GM18511 (cell line): ENCODE measurements around the gene HIF1A.
"Not testable (repeated sequence)": the region's sequence is repeated elsewhere in the genome, so short reads cannot be mapped to it uniquely, and the experiment has no call there.

Experiments
- ATAC-seq: cut with Tn5 transposase; IDR thresholded peaks from one replicate; pipeline ENCODE4 v1.9.1; 2021; ENCODE audit warnings: mild to moderate bottlenecking, moderate library complexity; ENCODE audit not compliant: unreplicated experiment

HIF1A gene

DNA sequence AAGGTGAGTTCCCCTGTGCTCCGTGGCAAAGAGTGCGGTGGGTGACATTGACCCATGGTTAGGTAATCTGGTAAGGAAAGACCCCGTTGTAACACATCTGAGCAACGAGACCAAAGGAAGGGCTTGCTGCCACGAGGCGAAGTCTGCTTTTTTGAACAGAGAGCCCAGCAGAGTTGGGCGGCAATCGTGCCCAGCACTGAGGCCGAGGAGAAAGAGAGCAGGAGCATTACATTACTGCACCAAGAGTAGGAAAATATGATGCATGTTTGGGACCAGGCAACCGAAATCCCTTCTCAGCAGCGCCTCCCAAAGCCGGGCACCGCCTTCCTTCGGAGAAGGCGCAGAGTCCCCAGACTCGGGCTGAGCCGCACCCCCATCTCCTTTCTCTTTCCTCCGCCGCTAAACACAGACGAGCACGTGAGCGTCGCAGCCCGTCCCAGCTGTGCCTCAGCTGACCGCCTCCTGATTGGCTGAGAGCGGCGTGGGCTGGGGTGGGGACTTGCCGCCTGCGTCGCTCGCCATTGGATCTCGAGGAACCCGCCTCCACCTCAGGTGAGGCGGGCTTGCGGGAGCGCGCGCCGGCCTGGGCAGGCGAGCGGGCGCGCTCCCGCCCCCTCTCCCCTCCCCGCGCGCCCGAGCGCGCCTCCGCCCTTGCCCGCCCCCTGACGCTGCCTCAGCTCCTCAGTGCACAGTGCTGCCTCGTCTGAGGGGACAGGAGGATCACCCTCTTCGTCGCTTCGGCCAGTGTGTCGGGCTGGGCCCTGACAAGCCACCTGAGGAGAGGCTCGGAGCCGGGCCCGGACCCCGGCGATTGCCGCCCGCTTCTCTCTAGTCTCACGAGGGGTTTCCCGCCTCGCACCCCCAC is at the start of gene HIF1A:
Gene HIF1A (plus strand): TSS at position 684 of the 865 bp plus-strand sequence. CDS start 292 bp downstream, outside the sequence.
- peak; percentile 93 for ATAC-seq

DNA sequence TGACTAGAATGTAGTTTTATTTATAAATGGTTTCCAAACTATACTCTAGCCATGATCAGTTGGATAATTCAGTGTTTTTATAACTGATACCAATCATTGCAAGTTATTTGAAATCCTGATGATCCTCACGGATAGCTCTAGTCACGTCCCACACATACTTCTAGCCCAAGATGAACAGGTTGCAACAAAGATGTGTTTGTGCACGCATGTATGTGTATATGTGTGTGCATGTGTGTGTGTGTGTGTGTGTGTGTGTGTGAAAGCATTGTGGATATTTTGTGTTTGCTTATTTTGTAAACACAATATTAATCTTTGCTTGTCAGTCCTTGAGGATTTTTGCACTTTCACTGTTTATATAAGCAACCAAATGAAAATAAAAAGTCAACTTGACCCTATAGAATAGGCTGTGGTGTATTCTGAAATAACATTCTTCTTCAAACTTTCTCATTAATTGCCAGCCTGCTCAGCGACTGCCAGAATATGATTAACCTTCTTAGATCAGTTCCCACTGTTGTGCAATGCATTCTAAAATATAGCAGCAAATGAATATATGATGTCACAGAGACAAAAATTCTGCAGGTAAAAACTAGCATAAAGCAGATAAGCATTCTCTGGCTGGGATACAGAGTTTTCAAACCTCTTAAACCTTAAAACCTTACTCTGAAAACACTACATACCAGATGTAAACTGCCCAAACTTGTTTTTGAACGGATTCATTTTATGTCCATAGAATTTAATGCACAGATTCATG is 48.8 kb upstream of the HIF1A start:
- no peak for ATAC-seq

DNA sequence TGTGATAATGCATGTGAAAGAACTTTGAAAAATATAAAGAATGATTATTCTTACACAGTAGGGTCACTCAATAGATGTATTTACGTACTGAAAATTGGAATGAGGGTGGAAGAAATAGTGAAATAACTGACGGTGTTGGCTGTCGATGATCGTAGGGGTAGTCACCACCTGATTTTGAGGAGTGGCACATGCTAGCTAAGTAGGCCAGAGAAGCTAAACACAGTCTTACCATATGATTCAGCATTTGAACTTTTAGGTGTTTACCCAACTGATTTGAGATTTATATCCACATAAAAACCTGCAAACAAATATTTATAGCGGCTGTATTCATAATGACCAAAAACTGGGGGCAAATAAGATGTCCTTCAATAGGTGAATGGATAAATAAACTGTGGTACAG is 47.6 kb upstream of the HIF1A start:
- ATAC-seq, result no peak

DNA sequence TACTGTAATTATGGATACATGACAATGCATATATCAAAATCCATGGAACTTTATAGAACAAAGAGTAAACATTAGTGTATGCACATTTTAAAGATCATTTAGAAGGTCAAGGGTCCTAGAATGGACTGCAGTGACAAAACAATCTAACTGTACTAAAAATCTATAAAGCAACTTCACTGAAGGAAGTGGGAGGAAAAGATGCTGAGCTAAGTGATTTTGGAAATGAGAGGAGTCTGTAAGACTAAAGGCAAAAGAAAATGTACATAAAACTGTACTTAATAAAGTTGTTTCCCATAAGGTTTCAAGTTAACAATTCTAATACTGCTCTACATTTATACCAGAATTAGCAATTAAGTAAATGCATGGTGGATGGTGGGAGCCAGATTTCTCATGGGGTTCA is 46.9 kb upstream of the HIF1A start:
- ATAC-seq, result no peak

DNA sequence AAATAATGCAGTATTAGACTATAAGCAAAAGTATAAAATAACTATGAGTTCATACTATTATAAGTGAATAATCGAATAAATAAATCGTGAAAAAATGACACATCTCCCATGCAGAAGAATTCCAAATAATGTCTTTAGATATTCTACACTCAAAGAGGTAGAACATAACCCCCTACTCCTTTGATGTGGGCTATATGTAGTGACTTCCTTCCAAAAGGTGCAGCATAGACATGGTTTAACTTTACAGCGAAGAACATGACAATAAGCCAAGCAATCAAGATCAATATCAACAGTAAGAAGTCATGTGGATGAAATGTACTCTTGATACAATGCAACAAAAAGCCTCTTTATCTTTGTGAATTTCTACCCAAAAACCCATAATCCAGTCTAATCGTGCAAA is 46.0 kb upstream of the HIF1A start:
- ATAC-seq, result no peak

DNA sequence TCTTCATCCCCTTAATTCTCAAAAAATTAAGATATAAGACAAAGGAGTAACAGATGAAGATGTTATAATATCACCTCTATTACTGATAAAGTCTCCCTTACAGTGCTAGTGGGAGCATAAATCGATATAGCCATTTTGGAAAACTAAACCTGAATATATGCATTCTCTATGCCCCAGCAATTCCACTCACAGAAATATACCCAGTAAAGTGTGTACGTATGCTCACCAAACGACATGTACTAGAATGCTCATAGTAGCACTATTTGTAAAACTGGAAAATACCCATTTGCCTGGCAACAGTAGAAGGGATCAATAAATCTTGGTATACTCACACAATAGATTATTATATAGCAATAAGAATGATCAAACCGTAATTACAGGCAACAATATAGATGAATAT is 44.0 kb upstream of the HIF1A start:
- no peak for ATAC-seq

DNA sequence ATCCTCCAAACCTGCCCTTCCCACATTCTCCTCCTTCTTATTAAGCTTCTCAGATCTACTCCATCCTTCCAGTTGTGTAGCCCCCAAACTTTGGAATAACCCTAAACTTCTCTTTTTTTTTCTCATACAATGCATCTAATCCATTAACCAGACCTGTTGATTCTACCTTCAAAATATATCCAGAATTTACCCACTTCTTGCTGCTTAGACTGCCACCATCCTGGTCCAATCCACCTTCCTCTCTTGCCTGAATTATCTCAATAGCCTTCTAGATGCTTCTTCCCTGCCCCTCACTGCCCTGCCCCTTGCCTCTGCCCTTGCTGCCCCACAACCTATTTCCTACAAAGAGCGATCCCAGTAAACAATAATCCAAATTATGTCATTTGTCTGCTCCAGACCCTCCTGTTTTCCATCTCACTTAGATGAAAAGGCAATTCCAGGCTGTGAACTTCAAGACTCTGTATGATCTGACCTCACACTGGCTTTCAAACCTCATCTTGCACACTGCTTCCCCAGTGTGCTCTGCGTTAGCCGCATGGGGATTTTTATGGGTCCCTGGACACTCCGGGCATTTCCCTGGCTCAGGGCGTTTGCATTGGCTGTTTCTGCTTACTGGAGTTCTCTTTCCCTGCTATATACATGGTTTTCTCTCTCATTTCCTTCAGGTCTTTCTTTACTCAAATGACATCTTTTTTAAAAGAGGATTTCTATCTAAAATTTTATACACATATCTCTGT is 42.6 kb upstream of the HIF1A start:
- ATAC-seq, result no peak

DNA sequence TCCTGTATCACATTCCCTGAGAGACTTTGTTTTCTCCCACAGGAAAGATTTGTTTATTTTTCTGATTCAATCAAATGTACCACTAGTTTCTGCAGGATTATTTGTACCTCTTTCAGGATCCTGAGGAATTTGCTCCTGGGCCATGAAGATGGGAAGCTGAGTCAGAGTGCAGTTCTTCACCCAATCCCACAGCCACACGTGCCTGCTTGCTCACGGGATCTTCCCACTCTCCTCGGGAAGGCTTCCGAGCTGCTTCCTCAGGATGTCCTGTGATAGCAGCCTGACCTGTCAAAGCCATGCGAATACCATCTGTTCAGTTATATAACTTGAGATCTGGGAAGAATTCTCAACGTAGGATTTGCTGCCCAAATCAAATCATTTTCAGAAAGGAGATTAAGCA is 41.8 kb upstream of the HIF1A start:
- no peak for ATAC-seq

DNA sequence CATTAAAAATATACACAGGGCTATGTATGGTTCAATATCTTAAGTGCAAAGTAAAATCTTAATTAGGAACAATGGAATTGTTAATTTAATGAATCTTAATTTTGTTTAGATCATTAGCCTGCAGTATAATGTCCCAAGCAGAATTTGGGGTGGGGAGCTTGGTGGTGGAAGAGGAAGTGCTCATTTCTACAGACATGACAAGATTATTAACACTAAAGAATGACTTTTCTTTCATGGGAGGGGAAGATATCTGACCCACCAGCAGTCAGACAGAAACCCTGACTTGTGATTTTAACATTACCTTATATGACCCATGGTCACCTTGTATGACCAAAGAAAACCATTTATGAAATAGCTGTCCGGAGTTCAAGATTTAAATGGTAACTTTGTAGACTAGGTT is 41.3 kb upstream of the HIF1A start:
- no peak for ATAC-seq

DNA sequence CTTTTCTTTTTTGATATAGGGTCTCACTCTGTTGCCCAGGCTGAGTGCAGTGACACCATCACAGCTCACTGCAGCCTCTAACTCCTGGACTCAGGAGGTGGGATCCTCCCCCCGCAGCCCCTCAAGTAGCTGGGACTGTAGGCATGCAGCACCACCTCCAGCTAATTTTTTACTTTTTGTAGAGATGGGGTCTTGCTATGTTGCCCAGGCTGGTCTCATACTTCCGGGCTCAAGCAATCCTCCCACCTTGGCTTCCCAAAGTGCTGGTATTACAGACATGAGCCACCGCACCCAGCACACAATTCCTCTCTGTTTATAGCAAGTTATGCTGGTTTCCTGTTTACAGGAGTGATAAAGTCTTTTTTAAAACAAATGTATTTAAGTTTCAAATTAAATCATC is 39.5 kb upstream of the HIF1A start:
- ATAC-seq, result no peak

DNA sequence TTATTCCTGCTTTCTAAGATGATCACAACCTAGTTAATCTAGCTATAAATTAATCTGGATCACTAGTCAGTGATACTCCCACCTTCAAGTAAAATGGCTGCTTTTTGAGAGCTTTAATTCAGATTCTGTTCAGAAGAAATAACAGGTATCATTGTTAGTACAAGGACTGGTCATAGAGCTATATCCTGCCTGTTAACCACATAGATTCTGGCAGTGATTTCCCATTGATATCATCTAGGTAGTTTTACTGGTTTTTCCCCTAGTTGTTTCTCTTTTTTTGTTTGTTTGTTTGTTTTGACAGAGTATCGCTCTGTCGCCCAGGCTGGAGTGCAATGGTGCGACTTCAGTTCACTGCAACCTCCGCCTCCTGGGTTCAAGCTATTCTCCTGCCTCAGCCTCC is 39.0 kb upstream of the HIF1A start:
- no peak for ATAC-seq

DNA sequence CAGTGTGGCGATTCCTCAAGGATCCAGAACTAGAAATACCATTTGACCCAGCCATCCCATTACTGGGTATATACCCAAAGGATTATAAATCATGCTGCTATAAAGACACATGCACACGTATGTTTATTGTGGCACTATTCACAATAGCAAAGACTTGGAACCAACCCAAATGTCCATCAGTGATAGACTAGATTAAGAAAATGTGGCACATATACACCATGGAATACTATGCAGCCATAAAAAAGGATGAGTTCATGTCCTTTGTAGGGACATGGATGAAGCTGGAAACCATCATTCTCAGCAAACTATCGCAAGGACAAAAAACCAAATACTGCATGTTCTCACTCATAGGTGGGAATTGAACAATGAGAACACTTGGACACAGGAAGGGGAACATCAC is 37.2 kb upstream of the HIF1A start:
- not testable (repeated sequence) for ATAC-seq

DNA sequence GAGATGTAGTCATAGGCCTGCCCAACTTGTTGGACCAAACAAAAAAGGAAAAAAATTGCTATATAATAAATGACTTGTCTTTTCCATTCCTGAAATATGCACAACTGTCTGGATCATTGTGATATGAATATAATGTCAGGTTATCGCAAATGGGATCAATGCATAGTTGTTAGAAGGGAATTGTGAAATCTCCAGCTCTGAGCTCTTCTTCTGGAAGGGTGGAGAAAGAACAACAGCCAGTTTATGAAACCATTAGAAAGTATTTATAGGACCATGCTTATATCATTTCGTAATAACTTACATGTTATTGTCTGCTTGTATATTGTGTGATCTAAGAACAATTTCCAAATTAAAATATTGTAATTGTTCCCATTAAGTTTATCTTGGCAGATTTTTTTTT is 35.7 kb upstream of the HIF1A start:
- no peak for ATAC-seq

DNA sequence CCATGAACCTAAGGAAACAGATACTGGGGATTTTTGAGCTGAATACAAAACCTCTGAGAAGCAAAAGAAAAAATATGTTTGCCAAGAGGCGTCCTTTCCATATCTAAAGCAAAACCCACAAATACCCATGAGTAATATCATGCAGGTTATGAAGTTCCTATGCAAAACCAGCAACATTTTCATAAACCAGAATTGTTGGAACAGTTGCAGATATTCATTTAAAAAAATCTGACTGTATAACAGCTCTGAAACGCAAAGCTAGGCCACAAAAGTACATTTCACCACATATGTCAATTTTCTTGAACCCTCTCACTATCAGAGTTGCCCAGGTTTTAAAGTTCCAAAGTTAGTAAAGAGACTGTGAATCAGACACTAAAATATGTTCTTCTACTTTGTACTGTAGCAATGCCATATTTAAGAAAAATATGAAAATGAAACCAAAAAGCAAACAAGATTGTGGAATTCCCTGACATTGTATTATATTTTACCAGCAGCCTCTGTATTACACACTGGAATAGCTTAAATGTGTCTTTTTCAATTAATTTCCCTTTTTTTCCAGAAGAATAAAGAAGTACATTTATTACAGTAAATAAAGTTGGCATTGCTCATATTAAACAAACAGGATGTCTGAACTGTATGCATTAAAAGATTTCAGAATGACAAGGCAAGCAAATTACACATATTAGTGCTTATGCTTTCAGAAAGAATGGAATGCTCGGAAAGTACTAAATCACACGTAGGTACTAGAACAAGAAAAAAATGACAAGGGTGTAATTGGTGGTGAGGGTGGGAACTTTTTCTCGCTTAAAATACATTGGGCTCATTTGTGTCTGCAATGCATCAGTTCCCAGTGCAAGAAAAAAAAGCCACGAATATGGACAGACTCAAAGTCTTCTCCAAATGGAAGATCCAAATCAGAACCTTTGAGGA is 33.6 kb upstream of the HIF1A start:
- ATAC-seq, result peak; percentile 32

DNA sequence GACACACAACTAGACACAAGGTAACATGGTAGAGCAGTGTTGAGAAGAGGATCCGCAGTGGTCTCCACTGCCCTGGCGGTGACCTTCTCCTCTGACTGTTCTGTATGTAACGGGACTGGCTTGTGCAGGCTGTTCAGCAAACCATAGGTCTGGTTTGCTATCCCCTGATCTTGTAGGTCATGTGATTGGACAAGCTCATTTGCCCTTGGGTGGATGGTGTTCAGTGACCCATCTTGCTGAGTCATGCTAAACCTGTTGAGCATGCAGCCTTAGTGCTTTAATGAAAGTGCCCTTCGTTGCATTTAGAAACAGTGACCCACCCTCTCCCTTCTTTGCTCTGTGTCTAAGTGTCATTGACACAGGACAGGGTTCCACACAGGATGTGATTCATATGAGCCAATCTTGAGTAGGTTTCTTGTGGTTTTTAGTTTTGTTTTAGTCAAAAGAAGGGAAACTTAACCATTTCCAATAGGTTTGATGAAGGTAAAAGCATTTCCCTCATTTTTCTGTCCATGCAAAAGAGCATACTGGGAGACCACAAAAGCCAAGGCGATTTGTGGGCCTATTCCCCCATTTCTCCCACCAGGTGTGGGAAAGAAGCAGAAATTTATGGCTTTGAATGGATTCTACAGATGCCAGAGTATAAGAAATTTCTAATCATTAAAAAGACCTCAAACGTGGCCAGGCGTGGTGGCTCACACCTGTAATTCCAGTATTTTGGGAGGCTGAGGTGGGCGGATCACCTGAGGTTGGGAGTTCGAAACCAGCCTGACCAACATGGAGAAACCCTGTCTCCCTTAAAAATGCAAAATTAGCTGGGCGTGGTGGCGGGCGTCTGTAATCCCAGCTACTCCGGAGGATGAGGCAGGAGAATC is 32.6 kb upstream of the HIF1A start:
- peak; percentile 88 for ATAC-seq

DNA sequence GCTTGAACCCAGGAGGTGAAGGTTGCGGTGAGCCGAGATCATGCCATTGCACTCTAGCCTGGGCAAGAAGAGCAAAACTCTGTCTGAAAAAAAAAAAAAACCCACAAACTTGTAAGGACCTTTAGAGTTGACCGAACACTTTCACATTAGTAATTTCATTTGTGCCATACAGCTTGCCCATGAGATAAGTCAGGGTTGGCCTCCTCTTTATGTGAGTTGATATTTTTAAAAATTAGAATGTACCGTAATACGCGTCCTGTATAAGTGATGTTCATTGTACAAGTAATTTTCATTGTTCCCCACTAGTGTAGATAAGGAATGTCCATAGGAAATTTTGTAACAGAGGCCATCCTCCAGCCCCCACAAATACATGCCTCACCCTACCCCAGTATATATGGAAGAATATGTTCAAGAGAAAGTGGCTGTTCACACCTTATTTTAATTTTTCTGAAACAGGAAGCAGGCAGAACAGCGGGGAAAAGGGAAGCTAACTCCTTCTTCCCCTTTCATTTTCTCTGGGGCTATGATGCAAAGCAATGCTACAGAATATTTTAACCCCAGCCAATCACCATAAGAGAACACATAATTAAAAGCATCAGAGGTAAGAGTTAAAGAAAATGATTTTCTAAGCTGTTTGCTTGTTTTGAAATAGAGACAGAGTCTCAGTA is 31.9 kb upstream of the HIF1A start:
- peak; percentile 25 for ATAC-seq

DNA sequence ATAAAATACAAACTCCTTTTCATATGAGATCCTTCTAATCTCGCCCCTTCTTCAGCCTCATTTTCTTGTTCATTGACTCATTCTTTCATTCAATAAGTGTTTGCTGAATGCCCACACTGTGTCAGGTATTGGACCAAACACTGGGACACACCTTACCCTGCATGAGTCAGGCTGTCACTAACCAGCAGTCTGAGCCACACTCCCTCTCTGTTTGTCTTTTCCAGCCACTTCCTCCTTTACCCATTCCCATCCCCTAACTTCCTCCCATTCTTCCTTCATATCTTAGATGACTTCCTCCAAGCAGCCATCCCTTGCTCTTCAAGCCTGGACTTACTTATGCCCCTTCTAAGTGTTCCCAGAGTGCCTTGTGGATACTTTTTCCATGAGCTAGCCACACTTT is 27.0 kb upstream of the HIF1A start:
- no peak for ATAC-seq

DNA sequence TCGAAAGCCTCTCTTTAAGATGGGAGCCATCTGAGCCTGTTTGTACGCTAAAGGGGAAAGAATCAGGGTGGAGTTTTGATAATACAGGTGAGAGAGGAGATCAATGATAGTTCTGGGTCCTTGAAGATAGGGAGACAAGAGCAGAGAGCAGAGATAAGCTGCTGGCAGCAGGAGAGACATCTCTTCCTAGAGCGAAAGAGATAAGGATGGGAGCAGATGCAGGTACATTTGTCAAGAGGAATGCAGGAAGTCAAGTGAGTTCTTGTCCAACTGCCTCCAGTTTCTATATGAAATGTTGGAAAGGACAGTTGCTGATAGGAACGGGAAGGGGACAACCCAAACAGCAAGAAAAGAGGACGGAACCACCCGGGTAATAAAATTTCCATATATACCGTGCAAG is 24.7 kb upstream of the HIF1A start:
- ATAC-seq, result no peak

DNA sequence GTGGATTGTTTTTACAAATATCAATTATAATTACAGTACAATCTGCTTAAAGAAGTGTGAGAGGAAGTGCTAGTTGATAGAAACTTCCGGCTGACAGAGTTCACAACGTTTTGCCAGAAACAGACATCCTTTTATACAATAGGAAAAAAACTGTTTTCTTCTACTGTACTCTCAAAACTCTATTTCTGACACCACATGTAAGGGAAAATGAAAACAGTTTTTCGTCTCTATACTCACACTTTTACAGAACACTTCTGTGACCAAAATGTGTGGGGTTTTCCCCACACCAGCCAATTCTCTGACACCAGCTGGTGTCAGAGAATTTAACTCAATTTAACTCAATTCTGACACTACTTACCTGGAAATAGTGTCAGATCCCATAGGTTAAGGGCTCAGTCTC is 24.2 kb upstream of the HIF1A start:
- peak; percentile 80 for ATAC-seq
